Adrenal gland (tissue), 5 donors: ENCODE data around the gene COL18A1.

Experiments used
- CTCF ChIP-seq, 6 experiments: fragments of 450-650 bp in 4 of 6; fragments of 200-600 bp in 2 of 6; sonication (generic) in 1 of 6; IDR thresholded peaks; 1 replicate in 5 of 6; 2 replicates in 1 of 6; pipeline versions ENCODE4 v1.5.1 to v1.8.0; 2016 to 2021; ENCODE audit warnings: antibody characterized with exemption in 6 of 6, mild to moderate bottlenecking in 2 of 6, moderate library complexity in 1 of 6
- POLR2A ChIP-seq, 2 donors: fragments of 450-650 bp; IDR thresholded peaks; one replicate each; pipeline ENCODE4 v1.6.1; 2017; ENCODE audit warnings: antibody characterized with exemption in 2 of 2, mild to moderate bottlenecking in 2 of 2, moderate library complexity in 1 of 2
- donor health status: DM: no; HTN: no; CAD: no.

GRCh38 chr21:45481977-45482898 is 77.3 kb downstream of the COL18A1 start:
- TF ChIP-seq CTCF (IDR thresholded peaks at IDR 0.05) (no peak), POLR2A (IDR thresholded peaks at IDR 0.05) (no peak)
